ENCODE measurements around the gene CPAMD8.
"Not testable (repeated sequence)": the region's sequence is repeated elsewhere in the genome, so short reads cannot be mapped to it uniquely, and the experiment has no call there.

The CPAMD8 gene

GRCh38 chr19:16889883-16890460 lies 136.6 kb downstream of the CPAMD8 start:
- DNase-seq, result no peak

- DNase-seq, result no peak
Measured at GRCh38 chr19:16889366-16889882, 137.2 kb downstream of the CPAMD8 start.

- DNase-seq, result no peak
Measured at GRCh38 chr19:16888629-16889365, 137.8 kb downstream of the CPAMD8 start, which contains the start of gene F2RL3. Gene F2RL3, plus strand, starts transcription at chr19:16888999. Its CDS starts 191 bp downstream, at chr19:16889190.

GRCh38 chr19:16887353-16888265 lies 139.0 kb downstream of the CPAMD8 start:
- no peak for DNase-seq

GRCh38 chr19:16886305-16886880 lies 140.2 kb downstream of the CPAMD8 start:
- DNase-seq, result no peak

- DNase-seq, result no peak
Measured at GRCh38 chr19:16885166-16885565, 141.4 kb downstream of the CPAMD8 start.

GRCh38 chr19:16883522-16883921 lies 143.1 kb downstream of the CPAMD8 start:
- DNase-seq, result no peak

GRCh38 chr19:16882146-16882545 lies 144.5 kb downstream of the CPAMD8 start:
- DNase-seq, result no peak

GRCh38 chr19:16880884-16881554 lies 145.6 kb downstream of the CPAMD8 start:
- no peak for DNase-seq

- DNase-seq, result no peak
Measured at GRCh38 chr19:16878181-16878965, 148.2 kb downstream of the CPAMD8 start.

GRCh38 chr19:16877581-16877980 lies 149.0 kb downstream of the CPAMD8 start:
- DNase-seq, result no peak

- DNase-seq, result no peak
Measured at GRCh38 chr19:16876904-16877361, 149.7 kb downstream of the CPAMD8 start.

- no peak for DNase-seq
Measured at GRCh38 chr19:16875584-16876555, 150.7 kb downstream of the CPAMD8 start.

- not testable (repeated sequence) for DNase-seq
Measured at GRCh38 chr19:16874978-16875299, 151.7 kb downstream of the CPAMD8 start.

GRCh38 chr19:16874250-16874977 lies 152.2 kb downstream of the CPAMD8 start:
- no peak for DNase-seq

- DNase-seq, result no peak
Measured at GRCh38 chr19:16873594-16873993, 153.0 kb downstream of the CPAMD8 start.

- DNase-seq, result no peak
Measured at GRCh38 chr19:16872728-16873127, 153.9 kb downstream of the CPAMD8 start.

- no peak for DNase-seq
Measured at GRCh38 chr19:16871871-16872270, 154.7 kb downstream of the CPAMD8 start.

- no peak for DNase-seq
Measured at GRCh38 chr19:16869331-16869972, 157.2 kb downstream of the CPAMD8 start.
